ENCODE measurements around the gene COA8.

The COA8 gene

DNA sequence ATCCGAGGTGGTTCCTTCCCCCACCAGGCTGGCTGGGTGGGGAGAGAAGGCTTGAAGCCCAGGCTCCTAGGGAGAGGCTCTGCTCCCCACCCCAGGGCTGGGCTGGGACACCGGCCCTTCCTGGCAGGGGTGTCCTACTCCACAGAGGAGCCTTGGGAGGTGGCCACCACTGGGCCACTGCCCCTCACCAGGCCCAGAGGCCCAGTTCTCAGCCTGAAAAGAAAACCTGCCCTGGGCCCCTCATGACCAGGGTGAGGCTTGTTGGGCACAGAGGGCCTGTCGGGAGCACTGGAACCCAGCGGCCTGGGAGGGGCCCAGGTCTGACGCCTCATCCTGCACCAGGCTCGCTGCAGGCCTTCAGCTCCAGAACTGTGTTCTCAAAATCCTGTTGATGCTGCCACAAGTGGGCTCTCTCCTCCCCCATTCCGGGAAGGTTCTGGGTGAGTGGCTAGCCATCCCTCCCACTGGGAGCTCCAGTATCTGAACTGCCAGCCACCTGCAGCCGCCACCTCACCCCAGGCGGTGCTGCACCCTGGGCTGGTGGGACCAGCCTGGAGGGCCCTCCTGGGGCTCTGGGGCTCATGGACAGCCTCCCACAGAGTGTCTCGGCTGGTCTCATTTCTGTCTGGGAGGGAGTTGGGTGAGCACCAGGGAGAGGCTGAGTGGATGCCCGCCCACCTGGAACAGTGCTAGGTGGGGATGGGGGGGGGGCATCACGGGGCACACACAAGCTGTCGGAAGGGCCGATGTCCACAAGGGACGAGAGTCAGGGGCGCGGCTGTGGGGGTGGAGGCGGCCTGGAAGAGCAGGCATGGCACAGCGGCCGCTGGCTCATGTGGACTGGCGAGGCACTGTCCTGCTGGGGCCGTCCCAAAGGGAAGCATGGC lies 12.1 kb upstream of the COA8 start:
- peak; percentile 43 to 88 (median 78) for DNase-seq

GRCh38 chr14:103551338-103551762 lies 11.4 kb upstream of the COA8 start:
- DNase-seq: peak in 1 of 3 experiments; percentile 39

DNA sequence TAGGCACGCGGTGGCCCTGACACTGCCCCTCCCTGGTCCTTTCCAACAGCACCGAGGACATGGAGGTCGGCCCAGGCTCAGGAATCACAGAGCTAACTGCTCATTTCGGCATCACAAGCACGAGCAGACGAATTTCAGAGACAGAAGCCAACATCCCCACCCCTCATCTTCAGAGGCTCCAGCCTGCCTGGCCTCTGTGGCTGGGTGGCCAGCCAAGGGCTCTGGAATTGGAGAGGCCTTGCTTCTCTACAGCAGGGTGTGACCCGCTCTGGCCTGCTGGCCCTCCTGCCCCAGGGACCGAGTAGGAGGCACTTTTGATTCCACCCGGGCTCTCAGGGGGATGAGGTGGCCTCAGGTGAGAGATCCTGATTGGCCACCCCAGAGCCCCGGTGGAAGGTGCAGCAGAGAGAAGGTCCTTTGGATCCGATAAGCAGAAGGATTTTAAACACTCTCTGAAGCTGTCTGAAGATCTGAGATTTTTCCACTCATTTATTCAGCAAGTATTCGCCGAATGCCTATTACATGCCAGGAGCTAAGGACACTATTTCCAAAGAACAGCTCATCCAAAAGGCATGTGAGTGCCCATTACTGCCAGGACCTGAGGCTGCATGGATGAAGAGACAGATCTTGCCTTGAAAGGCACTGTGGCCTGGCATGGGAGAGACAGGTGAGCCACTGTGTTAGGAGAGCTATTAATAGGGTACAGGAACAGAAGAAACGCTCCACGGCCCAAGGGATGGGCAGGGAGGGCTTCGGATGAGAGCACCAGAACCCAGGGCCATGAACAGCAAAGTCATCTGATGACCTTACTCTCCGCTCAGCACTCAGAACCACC lies 10.5 kb upstream of the COA8 start:
- DNase-seq: no peak

DNA sequence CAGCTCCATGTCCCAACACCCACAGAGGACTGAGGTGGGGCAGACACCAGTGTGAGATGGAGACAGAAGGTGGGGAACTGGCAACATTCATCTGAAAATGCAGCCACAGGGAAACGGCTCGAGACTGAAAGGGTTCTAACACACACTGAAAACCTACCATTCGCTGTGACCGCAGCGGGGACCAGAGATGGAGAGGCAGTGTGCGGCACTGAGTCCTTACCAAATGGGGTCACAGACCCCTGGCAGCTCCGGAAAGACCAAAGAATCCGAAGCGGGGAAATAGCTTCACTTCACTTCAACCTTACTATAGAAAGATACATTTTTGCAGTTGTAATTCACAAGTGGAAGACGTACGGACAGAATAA lies 9.9 kb upstream of the COA8 start:
- DNase-seq: no peak

GRCh38 chr14:103555559-103556337 lies 7.0 kb upstream of the COA8 start:
- DNase-seq: no peak

GRCh38 chr14:103556946-103557758 lies 5.6 kb upstream of the COA8 start:
- peak in 1 of 3 experiments; percentile 17 for DNase-seq

- DNase-seq: peak in 2 of 3 experiments; percentile 36 to 94
Observed at GRCh38 chr14:103558071-103558882, 4.5 kb upstream of the COA8 start.

DNA sequence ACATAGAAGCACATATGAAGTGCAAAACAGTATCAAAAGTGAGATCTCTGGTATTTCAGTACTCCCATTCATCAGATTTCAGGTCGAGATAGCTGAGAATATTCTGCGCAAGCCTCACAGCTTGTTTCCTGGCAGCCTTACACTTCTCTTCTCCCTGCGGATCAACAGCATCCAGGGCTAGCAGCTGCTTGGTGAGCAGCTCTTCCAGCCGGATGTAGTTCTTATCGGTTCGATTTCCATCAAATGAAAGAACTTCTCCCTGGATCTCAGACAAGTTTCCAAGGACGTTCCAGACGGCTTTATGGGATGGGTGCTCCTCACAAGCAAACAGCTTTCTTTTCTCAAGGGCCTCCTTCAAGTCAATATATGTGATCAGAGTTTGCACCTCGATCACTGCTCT lies 3.0 kb upstream of the COA8 start:
- DNase-seq: no peak

DNA sequence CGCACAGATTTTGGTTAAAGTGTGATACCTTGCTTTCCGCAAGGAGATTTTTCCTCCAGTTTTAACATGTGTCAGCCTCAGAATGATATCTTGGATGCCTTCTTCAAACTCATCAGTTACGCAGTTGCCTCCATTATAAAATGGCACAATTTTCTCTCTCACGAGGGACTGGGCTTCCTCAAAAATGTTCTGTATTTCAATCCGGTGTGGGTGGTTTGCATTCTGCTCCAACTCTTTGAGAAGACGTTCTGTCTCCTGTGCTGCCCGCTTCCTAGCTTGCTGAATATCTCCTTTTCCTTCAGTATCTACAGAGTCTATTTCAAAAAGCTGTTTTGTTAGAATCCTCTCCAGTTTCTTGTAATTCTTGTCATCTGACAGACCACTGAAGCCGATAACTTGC lies 2.1 kb upstream of the COA8 start:
- no peak for DNase-seq

GRCh38 chr14:103561381-103562178 lies 1.2 kb upstream of the COA8 start:
- DNase-seq: peak; percentile 19 to 80 (median 71)

DNA sequence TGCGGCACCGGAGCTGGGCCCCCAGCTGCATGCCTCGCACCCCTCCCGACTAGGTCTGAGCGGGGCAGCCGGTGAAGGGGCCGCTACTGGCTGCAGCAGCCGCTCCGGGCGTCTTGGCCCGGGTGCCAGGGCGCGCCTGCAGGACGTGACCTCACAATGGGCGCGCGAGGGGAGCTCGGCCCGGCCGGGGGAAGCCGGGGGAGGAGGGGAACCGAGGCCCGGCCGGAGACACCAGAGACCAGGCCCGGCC lies 656 bp upstream of the COA8 start:
- no peak for DNase-seq

DNA sequence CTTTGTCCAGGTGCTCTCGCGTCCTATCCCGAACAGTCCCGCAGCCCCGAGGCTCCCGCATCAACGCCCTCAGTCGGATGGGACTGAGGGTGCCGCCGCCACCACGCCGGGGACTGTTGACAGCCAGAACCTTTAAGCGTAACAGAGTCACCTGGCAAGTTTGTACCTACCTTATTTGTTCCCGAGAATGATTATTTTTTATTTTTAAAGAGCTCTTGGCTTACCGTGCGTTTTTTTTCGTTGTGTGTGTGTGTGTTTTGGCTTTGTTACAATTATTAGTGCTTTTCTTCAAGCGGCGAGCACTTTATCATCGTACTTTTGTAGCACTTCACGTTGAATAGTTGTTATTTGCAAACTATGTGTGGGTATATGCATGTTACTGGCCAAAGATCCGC lies 463 bp downstream of the COA8 start:
- no peak for DNase-seq

- peak in 1 of 3 experiments; percentile 50 for DNase-seq
Observed at GRCh38 chr14:103563844-103564505, 1.2 kb downstream of the COA8 start.

DNA sequence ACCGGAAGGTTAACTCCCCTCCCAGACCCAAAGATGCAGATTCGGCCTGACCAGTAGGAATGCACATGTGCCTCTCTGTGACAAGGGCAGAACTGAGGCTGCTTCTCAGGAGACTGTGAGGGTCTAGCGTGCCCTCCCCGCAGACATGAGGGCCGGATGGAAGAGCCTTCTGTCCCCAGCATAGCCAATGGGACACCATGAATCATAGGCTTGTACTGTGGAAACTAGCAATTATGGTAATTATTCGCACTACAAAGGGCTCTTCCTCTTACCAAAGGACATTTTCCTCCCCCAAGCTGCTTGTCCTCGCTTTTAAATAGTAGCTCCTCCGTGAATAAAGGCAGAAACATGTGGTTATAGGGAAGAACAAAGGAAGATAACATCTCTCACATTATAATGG lies 6.2 kb downstream of the COA8 start:
- DNase-seq: peak in 2 of 3 experiments; percentile 94 to 99

DNA sequence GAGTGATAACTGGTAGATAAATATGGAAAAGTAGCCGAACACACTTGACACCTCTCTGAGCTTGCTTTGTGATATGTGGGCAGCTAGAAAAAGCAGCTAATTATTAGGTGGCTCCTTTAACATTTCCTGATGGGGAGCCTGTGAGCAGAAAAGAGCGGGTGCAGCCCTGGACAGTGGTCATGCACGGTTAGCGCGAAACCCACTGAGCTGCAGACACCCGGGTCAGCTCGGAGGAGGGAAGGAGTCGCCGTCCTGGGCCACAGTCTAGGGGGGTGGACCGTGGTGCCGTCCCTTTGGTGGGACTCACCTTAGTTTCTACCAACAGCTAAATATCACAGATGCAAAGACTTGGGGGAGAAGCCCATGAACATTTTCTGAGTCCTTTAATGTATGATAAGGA lies 6.6 kb downstream of the COA8 start:
- DNase-seq: peak in 1 of 3 experiments; percentile 94

GRCh38 chr14:103574104-103574503 lies 11.3 kb downstream of the COA8 start:
- no peak for DNase-seq

DNA sequence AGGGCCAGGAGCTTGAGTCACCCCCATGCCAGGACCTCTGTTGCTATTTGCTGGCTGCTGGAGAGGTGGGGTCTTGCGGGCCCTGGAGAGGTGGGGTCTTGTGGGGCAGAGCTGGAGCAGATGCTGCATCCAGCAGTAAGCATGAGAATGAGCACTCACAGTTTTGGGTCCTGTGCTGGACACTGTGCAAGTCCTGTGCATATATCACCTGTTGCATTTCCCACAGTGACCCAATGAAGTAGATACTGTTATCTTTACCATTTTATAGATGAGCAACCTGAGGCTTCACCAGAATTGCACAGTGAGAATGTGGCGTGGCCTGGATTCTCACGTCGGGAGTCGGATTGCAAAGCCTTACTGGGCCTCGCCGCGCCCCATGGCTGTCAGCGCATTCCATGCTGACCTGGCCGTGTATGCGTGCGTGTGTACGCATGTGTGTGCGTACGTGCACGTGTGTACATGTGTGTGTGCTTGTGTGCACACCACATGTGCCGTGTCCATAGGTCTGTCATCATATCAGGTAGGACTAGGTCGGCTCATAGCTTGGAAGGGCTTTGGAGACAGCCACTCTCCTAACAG lies 12.0 kb downstream of the COA8 start:
- DNase-seq: no peak

DNA sequence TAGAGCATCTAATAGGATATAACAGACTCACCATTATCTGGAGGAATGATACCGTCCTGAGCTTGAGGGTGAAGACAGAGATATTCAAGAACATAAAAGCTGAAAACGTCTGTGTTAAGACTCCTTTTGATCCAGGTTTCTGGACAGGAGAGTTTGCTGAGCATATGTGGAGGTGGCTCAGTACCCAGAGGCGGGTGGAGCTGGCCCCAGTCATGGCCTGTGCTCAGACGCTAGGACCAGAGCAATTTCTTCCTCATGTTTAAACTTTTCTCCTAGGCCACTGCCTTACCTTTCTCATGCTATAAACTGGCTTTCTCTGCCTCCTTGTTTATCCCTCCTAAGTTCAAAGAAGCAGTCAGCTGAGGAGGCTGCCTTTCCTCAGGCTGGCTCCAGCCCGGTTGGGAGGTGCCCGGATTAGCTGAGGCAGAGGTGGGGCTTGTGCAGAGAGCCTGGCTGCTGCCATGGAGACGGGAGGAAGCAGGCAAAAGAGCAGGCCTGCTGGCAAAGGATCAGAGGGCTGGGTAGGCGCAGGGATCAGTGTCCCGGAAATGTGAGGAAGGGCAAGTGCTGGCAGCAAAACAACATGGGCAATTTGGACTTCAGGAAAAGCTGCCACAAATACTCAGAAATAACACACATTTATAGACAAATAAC lies 13.7 kb downstream of the COA8 start:
- DNase-seq: peak in 2 of 3 experiments; percentile 72 to 83

- no peak for DNase-seq
Observed at GRCh38 chr14:103578401-103579075, 15.8 kb downstream of the COA8 start.

Data from NCI-H1417 (cell line).